ENCODE data around the gene ERCC1.
A peak's percentile ranks its signal among the peaks of the same experiment; 100 is the strongest.
"Not testable (repeated sequence)": the region's sequence is repeated elsewhere in the genome, so short reads cannot be mapped to it uniquely, and the experiment has no call there.

Gene ERCC1

DNA sequence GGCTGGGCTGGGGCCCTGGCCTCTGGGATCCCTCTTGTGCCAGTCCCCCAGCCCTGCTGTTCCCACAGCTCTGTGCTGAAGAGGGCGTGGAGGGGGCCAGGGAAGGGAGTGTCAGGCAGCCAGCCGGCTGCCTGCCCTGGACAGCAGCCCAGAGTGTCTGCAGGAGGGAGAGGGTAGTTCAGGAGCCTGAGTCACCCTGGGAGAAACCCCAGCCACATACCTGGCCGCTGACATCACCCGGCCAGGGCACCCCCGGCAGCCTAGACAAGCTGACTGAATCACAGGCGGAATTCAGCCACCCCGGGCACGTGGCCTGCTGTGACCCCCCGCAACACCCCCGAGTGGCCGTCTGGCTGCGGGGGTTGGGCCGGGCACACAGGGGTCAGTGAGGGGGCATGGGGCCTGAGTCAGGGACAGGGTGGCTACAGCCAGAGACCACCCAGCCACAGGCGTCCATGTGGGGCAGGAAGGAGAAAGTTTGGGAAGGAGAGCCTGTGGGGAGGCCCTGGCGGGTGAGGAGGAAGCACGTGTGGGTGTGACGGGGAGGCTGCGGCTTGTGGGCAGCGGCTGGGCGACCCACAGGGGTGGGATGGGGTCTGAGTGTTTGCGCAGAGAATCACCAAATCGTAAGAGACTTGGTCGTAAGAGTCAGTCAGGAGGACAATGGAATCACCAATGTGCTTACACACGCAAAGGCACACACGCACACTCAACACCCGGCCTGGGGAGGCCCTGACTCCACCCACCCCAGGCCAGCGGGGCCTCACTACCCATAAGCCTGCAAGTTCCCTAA is 32.2 kb upstream of the ERCC1 start:
- peak in 1 of 2 donors; percentile 25 for DNase-seq (ENCODE audit: low read depth in 1 of 2, low spot score in 1 of 2)

DNA sequence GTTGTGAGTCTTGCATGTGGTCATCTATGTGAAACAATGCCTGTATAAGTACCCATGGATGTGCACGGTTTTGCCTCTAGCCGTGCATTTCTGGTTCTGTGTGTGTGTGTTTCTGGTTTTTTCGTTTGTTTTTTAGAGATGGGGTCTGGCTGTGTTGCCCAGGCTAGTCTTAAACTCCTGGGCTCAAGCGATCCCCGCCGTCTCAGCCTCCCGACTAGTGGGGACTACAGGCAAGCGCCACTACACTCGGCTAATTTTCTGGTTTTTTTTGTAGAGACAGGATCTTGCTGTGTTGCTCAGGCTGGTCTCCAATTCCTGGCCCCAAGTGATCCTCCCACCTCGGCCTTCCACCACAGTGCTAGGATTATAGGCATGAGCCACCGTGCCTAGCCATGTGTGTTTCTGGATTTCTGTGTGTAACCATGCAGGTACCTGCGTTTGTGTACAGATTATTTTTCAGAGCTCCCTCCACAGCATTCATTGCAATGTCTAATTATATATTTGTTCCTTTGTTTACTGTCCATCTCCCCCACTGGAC is 28.2 kb upstream of the ERCC1 start:
- DNase-seq (ENCODE audit: low read depth in 1 of 2, low spot score in 1 of 2) = no peak

DNA sequence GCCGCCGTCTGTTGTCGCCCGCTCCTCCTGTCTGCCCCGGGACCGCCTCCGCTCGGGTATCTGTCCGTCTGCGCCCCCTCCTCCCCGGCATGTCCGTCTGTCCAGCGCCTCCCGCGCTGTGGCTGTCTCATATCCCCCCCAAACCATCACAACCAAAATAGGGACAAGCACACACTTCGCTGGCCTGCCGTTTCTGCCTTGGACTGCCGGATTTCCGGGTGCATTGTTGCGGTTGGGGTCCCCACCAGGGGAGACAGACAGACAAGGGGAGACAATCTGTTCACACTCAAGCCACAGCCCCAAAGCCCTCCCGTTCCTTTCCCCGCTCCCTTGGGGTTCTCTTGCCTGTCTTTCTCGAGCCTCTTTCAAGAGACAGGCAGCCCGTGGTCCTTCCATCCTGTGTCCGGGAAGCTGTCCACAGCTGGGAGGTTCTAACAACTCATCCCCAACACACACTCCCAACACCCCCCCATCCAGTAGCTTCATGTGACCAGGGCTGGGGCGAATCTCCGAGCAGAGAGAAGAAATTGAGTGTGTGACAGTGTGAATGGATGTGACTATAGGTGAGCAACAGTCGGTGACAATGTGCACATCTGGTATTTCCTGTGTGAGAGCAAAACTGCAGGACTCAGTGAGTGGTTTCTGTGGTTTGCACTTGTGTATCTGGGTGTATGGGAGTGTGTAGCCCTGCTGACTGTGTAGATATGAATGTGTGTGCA is 27.6 kb upstream of the ERCC1 start:
- DNase-seq (ENCODE audit: low read depth in 1 of 2, low spot score in 1 of 2) = peak in 1 of 2 donors; percentile 34

DNA sequence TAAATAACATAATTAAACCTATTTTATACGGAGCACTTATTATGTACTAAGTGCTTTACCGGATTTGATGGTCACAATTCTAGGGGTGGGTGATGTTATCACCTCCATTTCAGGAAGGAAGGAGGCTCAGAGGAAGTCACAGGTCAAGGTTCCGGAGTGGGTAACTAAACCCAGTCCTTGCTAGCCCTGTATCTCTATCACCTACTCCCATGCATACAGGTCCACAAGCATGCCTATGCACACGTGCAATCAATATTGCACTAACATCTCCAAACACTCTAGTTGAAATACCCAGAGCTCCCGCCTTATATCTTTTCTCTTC is 26.3 kb upstream of the ERCC1 start:
- DNase-seq (ENCODE audit: low read depth in 1 of 2, low spot score in 1 of 2) = no peak

DNA sequence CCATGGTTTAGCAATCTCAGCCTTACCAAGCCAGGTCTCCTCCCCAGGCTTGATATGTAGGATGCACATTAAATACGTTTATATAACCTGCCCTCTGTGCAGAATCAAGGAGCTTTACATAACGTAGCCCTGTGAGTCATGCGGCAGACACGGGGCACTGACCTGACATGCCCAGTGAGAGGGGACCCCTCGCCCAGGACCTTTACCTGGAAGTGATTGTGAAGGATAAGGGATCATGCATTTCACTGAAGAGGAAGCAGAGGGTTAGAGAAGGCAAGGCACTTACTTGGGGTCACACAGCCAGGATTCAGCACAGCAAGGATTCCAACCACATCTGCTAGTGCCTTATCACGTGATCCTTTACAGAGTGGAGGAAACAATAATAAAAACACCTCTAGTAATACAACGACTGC is 25.2 kb upstream of the ERCC1 start:
- DNase-seq (ENCODE audit: low read depth in 1 of 2, low spot score in 1 of 2) = no peak

DNA sequence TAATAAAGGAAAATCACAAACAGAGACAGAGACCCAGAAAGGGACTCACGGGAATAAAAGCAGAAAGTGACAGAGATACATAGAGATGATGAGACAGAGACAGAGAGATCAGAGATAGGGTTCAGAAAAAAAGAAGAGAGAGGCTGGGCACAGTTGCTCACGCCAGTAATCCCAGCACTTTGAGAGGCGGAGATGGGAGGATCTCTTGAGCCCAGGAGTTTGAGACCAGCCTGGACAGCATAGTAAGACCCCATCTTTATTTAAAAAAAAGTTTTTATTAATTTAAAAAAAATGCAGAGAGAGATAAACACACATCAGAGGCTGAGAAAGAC is 24.7 kb upstream of the ERCC1 start:
- DNase-seq (ENCODE audit: low read depth in 1 of 2, low spot score in 1 of 2) = no peak

DNA sequence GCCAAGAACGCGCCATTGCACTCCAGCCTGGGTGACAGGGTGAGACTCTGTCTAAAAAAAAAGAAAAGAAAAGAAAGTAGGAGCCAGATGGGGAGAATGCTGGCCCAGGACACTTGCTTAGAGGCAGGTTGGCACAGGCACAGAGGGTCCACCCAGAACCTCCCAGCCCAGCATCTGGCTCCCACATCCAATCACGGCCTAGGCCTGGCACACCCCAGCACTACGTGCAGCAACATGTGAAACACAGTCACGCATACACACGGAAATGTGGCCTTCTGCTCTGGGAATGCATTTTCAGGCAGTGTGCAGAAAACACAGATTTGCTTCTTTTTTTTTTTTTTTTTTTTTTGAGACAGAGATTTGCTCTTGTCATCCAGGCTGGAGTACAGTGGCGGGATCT is 23.2 kb upstream of the ERCC1 start:
- DNase-seq (ENCODE audit: low read depth in 1 of 2, low spot score in 1 of 2) = no peak

DNA sequence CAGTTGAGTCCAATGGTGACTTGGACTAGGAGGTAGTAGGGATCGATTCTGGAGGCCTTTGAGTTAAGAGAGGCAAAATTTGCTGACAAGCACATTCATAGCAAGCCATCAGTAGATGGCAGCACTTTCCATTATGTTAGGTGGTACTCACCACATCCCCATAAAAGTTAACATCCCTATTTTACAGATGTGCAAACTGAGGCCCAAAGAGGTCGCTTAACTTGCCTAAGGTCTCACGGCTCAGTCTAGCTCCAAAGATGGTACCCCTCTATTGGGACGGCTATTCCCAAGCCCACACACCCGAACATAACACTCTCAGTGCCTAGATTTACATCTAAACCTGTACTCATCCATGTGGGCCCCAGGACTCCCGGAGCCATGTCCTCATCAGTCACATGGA is 22.6 kb upstream of the ERCC1 start:
- no peak for DNase-seq (ENCODE audit: low read depth in 1 of 2, low spot score in 1 of 2)

DNA sequence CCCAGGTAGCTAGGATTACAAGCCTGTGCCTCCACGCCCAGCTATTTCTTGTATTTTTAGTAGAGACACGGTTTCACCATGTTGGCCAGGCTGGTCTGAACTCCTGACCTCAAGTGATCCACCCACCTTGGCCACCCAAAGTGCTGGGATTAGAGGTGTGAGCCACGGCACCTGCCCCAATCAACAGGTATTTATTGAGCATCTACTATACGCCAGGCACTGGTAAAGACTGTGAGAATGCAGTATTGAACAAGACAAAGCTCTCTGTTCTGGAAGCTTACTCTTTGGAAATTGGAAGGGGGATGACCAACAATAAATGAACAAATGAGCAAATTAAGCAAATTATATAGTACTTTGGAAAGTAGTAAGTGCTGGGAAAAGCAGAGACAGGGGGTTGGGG is 21.4 kb upstream of the ERCC1 start:
- DNase-seq (ENCODE audit: low read depth in 1 of 2, low spot score in 1 of 2) = no peak

DNA sequence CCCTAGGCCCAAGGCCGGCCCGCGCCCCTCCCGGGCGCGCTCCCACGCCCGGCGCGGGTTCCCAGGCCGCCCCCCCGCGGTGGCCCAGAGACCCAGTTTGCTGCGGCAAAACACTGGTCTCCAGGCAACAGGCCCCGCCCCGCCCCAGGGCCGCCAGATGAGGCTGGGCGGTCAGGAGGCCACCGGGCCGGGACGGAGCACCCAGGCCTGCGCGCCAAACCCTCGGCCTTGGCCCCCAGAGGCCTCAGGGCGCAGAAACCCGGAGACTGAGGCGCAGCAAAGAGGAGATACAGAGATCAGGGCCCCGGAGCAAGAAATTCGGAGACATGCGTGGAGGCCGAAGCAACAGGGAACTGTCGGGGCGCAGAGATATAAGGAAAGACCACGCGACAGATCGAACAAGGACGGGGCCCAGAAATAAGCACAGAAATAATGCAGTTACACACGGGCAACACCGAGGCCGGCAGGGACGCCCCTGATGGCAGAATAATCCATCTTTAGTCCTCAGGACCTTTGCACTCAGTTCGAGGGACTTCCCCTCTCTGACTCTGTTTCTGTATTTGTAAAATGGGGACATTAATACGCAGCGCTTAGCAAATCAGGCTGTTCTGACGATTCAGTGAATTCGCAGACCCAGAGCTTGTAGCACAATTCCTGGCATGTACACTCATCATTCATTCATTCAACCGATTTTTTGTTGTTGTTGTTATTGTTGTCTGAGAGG is 20.8 kb upstream of the ERCC1 start:
- DNase-seq (ENCODE audit: low read depth in 1 of 2, low spot score in 1 of 2) = peak; percentile 57 to 64

DNA sequence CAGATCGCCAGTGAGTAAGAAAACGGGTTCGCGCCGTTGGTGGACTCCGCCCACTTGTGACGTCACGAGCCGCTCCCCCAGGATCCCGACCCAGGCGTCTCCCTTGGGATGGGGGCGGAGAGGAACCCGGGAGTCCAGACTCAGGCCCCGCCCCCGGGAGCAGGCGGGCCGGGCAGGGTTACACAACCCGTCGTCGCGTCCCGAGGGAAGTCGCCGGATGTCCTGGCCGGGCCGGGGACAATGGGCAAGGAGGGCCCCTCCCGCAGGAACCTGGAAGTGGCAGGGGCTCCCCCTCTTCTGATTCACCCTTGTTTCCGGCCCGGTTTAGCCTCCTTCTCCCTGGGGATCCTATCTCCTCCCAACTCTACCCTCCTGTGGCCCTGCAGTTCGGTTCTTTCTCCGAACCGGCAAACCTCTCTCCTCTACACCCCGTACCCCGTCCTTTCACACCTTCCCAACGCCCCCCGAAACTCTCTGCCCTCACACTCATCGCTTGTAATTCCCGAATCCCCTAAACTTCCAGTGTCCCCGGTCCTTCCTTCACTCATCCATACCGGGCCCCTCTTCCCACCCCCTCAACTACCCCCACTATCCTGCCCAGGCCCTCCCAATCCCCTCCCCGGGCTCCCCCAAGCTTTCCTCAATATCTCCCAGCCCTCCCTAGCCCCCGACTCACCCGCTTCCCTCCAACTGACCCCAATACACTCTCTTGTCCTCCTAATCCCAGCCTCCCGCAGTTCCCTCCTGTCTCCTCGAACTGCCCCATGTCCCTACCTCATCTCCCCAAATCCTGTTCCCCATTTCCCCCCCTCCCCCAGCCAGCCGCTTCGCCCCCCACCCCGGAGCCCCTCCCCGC is 20.0 kb upstream of the ERCC1 start:
- DNase-seq (ENCODE audit: low read depth in 1 of 2, low spot score in 1 of 2) = peak in 1 of 2 donors; percentile 21

DNA sequence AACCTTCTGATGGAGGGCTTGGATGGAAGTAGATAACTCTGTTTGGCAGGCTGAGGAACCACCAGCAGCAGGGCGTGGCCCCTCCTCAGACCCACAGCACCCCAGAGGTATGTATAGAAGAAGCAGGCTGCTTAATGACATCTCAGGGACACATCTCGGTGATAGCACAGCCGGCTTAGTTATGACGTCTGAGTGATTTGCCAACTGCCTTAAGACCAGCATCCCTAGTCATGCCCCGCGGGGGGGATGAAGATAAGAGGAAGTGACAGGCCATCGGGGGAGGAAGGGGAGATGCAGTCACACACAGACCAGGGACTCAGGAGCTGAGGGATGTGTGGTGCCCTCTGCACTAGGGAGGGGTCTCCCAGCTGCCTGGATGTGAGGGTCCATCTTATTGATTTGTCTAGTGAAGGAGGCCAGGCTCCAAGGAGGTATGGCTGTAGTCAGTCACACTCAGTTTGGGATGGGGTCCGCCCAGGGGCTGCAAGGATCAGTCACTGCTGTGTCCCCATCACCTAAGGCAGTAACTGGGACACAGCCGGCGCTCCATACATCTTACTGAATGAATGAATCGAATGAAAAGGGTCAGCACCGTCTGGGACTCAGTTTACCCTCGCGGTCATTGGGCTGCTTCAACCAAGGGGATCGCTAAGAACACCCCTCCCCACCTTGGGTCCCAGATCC is 19.2 kb upstream of the ERCC1 start:
- DNase-seq (ENCODE audit: low read depth in 1 of 2, low spot score in 1 of 2) = no peak

DNA sequence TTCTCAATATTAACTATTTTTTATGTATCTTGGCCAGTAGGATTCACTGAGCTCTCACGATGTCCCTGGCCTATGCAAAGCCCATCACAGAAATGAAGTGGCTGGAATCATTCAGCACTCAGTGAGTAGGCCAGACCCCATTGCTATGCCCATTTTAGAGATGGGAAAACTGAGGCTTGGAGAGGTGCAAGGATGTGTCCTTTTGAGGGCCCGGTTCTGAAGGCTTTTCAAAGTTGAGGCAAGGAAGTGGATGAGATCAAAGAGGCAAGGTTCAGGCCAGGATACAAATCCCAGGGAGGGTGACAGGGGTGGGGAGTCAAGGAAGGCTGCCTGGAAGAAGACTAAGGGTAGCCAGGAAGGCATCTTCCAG is 18.7 kb upstream of the ERCC1 start:
- DNase-seq (ENCODE audit: low read depth in 1 of 2, low spot score in 1 of 2) = no peak

DNA sequence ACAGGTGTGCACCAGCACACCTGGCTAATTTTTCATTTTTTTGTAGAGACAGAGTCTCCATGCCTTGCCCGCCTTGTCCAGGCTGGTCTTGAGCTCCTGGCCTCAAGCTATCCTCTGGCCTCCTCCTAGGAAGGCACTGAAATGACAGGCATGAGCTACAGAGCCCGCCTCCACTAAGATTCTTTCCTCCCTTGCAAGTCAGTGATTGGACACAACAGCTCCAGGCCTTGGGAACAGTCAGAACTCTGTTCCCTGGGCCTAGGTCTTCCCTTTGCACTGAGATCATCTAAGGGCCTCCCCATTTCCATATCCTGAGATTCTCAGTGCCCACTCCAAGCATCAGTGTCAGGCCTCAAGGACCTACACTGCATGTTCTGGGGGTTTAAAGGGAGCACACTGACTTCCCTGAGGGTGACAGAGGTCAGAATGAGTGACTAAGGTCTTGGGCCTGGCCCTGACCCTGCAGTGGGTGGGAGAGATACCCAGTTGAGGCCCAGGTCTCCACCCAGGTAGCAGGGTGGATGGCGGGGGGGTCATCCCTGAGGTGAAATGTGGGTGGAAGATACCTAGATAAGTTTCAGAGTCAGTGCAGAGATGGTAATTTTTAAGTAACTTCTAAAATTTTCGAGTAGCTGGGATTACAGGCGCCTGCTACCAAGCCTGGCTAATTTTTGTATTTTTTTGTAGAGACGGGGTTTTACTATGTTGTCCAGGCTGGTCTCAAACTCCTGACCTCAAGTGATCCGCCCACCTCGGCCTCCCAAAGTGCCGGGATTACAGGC is 17.3 kb upstream of the ERCC1 start:
- no peak for DNase-seq (ENCODE audit: low read depth in 1 of 2, low spot score in 1 of 2)

DNA sequence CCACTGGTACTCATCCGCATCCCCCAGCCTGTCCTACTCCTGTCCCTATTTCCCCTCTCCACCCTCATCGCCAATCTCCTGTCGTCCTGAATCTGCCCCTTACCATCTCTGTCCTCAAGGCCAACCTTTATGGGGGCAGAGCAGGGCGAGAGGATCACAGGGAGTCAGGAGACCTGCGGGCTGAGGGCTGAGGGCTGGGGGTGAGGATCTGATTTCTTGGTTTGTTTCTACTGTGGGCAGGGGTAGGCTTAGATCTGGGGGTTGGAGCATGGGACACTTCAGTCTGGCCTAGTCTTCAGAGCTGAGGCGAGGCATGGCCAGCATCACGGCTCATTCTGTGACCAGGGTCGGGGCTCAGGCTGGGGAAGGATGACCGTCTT is 16.5 kb upstream of the ERCC1 start:
- DNase-seq (ENCODE audit: low read depth in 1 of 2, low spot score in 1 of 2) = no peak

DNA sequence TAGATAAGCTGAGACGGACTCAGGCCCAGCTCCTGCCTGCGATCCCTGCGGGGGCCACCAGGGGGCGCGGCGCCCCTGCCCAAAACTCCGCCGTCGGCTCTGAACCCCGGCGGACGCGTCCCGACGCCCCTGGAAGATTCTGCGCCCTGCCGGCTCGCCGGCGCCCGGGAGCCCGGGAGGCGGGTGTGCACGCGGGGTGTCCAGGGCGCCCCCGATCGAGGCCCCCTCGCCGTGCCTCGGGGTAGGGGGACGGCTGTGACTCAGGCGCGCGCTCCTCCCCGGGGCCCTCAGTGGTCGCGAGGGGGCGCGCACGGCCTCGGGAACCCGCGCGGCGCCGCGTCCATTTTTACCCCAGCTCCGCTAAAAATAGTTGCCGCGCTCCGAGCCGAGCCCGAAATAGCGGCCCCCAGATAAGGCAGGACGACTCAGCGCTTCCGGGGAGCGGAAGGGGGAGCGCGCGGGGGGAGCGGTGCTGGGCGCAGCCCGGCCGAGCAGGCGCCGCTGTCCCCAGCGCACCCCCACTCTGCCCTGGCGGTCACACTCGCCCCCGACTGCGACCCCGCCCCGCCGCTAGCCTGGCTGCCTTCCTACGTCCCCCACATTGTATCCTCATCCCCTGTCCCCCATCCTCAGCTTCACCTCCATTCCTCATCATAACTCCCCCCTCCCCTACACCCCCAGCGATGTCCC is 16.0 kb upstream of the ERCC1 start:
- DNase-seq (ENCODE audit: low read depth in 1 of 2, low spot score in 1 of 2) = peak; percentile 72 to 77

DNA sequence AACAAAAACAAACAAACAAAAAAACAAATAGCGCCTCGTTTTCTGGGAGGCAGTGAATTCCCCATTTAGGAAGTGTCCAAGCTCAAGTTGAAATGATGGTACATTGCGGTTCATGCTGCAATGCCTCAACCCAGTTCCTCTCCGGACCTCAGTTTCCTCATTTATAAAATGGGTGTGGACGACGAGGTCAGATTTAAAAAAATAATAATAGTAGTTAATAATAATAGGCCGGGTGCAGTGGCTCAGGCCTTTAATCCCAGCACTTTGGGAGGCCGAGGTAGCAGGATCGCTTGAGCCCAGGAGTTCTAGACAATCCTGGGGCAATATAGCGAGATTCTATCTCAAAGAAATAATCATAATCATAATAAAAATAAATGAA is 15.5 kb upstream of the ERCC1 start:
- no peak for DNase-seq (ENCODE audit: low read depth in 1 of 2, low spot score in 1 of 2)

DNA sequence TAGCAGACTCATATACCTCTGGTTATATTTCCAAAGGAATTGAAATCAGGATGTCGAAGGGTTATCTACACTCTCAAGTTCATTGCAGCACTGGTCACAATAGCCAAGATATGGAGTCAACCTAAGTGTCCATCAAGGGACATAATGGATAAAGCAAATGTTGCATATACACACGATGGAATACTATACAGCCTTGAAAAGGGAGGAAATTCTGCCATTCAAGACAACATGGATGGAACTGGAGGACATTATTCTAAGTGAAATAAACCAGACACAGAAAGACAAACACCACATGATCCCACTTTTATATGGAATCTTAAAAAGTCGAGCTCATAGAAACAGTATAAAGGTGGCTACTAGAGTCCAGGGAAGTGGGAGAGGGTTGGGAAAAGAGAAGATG is 13.6 kb upstream of the ERCC1 start:
- no peak for DNase-seq (ENCODE audit: low read depth in 1 of 2, low spot score in 1 of 2)

DNA sequence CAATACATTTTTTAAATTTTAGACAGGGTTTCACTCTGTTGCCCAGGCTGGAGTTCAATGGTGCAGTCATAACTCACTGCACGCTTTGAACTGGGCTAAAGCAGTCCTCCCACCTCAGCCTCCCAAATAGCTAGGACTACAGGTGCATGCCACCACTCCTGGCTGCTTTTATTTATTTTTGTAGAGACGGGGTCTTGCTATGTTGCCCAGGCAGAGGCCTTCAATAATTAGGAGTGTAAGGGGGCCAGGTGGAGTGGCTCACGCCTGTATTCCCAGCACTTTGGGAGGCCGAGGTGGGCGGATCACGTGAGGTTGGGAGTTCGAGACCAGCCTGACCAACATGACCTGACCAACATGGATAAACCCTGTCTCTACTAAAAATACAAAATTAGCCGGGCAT is 8.8 kb upstream of the ERCC1 start:
- DNase-seq (ENCODE audit: low read depth in 1 of 2, low spot score in 1 of 2) = not testable (repeated sequence)

Data from stimulated activated CD4-positive, alpha-beta T cell treated with anti-CD3 and anti-CD28 coated beads, Interleukin-15, amount 100 ng/mL, for 1 hour (primary cell).